ENCODE measurements around the gene FERD3L.
"Not testable (repeated sequence)": the region's sequence is repeated elsewhere in the genome, so short reads cannot be mapped to it uniquely, and the experiment has no call there.

FERD3L gene

DNA sequence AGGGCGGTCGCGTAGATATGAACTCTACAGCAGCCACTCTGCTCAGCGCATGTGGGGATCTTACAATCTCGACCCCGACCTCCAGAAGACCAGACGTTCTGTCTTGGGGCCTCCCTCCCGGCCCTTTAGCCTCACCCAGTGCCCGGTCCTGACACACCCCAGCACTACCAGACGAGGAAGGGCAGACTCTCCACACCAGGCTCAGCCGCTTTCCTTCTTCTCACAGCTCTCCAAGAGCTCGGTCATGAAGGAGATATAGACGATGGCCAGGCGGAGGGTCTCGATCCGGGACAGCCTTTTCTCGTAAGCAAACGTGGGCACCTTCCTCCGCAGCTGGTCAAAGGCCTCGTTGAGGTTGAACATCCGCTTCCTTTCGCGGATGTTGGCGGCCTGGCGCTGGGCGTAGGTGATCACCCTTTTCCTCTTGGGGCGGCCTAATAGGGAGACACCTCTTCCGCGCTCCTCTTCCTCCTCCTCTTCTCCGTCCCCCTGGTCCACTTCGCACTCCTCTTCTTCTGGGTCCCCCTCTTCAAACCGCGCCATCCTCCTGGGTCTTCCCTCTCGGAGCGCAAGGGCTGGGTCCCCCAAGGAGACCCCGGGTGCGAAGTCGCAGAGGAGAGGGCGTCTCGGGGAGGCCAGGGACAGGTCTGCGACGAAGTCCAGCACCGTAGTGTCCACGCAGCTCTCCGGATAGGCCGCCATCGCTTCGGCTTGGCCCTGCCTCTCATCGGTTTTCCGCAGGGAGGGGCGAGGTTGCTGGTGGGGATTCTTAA, at the start of gene FERD3L:
Gene FERD3L, minus strand, starts transcription at position 761 of the 773 bp plus-strand sequence. Its CDS starts 59 bp downstream, at position 702.
- no peak for DNase-seq

DNA sequence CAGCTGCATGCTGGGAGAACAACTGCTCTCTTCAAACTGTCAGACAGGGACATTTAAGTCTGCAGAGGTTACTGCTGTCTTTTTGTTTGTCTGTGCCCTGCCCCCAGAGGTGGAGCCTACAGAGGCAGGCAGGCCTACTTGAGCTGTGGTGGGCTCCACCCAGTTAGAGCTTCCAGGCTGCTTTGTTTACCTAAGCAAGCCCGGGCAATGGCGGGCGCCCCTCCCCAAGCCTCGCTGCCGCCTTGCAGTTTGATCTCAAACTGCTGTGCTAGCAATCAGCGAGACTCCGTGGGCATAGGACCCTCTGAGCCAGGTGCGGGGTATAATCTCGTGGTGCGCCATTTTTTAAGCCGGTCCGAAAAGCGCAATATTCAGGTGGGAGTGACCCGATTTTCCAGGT, 49.2 kb upstream of the FERD3L start:
- DNase-seq: not testable (repeated sequence)

- no peak for DNase-seq
Observed at GRCh38 chr7:19181634-19182033, 36.4 kb upstream of the FERD3L start.

- DNase-seq: no peak
Observed at GRCh38 chr7:19178595-19178994, 33.4 kb upstream of the FERD3L start.

DNA sequence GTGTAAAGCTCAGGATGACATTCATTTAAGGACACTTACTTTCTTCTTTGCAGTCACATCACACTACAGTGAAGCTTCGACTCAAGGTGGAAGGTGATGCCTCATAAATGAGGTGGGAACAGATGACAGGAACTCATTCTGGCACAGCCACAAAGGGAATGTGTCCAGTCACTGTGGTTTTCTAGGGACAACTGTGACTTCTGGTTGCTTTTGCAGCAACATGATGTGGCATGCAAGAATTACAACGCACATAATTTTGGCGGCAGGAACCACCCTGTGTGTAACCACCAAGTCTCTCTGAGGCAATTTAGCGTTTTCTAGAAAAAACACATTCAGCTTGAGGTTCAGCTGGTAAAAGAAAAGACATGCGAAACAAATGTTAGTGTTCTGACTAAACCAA, 32.0 kb upstream of the FERD3L start:
- no peak for DNase-seq

GRCh38 chr7:19175241-19175640, 30.0 kb upstream of the FERD3L start:
- DNase-seq: no peak

GRCh38 chr7:19161671-19162070, 16.4 kb upstream of the FERD3L start:
- DNase-seq: no peak

- DNase-seq: no peak
Observed at GRCh38 chr7:19146699-19147098, 1.5 kb upstream of the FERD3L start.

DNA sequence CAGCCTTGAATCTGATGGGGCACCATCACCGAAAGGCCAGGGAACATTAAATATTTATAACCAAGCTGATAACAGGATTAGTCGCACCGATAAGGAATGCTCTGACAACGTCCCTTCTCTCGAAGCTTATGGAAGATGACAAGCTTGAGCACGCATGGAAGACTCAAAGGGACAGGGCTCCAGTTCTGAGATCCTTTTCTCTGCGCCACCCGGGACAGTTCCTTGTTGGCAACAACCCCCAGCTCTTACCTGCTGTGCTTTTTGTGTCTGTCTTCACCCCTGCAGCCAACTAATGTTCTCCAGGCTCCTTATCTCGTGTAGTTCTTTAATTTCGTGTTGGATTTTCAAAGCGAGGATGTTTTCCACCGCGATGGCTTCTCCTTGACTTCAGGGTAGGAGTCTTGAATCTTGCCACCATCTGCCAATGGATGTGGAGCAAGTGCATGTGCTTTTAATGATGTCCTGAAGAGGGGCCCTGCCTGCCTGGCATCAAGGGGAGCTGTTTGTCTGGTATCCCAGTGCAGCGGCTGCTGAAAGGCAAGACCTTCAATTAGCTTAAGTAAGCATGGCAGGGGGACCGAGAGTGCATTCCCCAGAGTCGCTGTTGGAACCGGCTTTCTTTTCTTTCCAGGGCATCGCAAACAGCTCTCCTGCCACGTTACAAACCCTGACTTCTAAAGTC, 354 bp upstream of the FERD3L start:
- no peak for DNase-seq

- no peak for DNase-seq
Observed at GRCh38 chr7:19143881-19144574, 1.2 kb downstream of the FERD3L start.

DNA sequence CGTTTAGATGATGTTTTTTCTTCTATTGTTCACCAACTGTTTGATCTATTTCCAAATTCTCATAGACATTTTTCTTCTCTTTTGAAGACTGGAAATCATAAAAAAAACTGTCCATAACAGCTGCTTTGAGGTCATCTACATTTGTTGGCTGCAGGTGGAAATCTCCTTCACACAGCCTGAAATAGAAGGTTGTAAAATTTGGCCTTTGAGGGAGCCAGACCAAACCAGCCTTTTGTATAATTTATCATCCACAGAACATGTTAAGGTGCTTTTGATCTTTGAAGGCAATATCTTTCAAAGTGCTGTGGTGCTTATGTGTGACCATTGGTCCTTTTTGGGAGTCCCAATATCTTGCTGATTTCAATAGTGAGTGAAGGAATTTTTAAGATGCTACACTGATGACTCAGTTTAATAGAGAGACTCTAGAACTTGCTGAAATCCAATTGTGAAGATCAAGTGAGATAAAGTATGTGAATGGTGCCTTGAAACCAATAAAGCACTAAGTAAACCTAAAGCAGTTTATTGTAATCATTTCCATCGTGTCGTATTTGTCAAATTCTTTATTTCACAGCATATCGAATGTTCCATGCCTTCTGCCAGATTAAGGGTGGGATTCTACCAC, 5.4 kb downstream of the FERD3L start:
- DNase-seq: no peak

DNA sequence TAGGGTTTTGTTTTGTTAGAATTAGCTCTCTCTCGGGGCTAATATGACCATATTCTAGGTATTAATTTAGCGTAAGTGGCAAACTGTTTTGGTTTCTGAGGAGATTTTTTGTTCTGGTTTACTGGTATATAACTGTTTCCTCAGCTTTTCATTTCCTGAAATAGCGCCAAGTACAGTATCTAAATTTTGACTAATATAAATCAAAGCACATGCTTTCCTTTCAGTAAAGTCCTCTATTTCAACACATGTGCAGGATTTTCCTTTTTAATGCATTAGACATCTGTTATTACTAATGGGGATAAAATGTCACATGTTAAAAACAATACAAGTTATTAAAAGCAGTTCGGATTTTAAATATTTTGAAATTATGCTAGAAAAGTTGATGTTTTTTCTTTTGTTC, 11.3 kb downstream of the FERD3L start:
- no peak for DNase-seq

DNA sequence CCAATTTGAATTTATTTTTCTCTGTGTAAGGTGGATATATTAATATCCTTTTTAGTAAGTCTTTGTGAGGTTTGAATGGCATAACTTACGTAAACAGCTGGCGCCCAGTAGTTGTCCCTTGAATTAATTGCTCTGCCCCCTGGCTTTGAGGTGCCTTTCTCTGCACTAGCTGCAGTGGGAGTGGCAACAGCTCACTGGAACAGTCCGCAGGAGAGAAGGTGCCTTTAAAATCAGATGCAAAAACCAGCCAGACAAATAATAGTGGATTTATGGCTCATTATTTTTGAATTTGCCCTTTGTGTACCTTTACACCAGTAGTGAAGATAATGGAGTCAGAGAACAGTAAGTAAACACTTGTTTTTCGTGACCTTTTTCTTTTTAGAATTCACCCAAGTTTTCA, 11.8 kb downstream of the FERD3L start:
- no peak for DNase-seq

- DNase-seq: no peak
Observed at GRCh38 chr7:19128856-19129255, 16.4 kb downstream of the FERD3L start.

GRCh38 chr7:19121977-19122588, 23.1 kb downstream of the FERD3L start:
- no peak for DNase-seq

- no peak for DNase-seq
Observed at GRCh38 chr7:19119870-19120486, 25.2 kb downstream of the FERD3L start.

DNA sequence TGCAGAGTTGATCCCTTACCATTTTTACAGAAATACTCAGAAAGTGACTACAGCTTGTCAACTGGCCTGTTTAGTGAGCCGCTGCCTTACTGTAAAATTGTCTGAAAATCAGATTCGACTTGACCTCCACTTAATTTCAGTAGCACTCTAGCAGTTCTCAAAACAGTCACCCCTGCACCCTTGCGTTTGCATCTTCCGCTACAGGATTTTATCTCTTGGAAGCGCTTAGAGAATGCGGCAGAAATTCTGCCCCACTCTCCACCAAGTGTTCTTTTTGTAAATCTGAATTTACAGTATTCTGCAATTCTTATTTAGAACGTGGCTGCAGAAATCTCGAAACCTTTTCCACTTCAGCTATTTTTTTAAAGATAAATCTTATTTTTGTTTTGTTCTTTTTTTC, 25.8 kb downstream of the FERD3L start:
- no peak for DNase-seq

GRCh38 chr7:19118636-19119371, 26.4 kb downstream of the FERD3L start:
- no peak for DNase-seq

GRCh38 chr7:19117870-19118608, 27.2 kb downstream of the FERD3L start:
- DNase-seq: no peak

- peak; percentile 49 for DNase-seq
Observed at GRCh38 chr7:19117091-19117869, 27.9 kb downstream of the FERD3L start, which contains the start of gene TWIST1. TSS of gene TWIST1 (minus strand) at chr7:19117636. CDS start at chr7:19117321, 315 bp downstream.

All from NCI-H1048 (cell line).